ENCODE measurements around the gene ZNF132.

The ZNF132 gene

GRCh38 chr19:58395220-58395978 lies 44.6 kb downstream of the ZNF132 start, which contains the start of gene RNF225:
TSS of gene RNF225 (plus strand) at chr19:58395656. CDS start at chr19:58396090, 434 bp downstream.
- TF ChIP-seq, protein P1, sequence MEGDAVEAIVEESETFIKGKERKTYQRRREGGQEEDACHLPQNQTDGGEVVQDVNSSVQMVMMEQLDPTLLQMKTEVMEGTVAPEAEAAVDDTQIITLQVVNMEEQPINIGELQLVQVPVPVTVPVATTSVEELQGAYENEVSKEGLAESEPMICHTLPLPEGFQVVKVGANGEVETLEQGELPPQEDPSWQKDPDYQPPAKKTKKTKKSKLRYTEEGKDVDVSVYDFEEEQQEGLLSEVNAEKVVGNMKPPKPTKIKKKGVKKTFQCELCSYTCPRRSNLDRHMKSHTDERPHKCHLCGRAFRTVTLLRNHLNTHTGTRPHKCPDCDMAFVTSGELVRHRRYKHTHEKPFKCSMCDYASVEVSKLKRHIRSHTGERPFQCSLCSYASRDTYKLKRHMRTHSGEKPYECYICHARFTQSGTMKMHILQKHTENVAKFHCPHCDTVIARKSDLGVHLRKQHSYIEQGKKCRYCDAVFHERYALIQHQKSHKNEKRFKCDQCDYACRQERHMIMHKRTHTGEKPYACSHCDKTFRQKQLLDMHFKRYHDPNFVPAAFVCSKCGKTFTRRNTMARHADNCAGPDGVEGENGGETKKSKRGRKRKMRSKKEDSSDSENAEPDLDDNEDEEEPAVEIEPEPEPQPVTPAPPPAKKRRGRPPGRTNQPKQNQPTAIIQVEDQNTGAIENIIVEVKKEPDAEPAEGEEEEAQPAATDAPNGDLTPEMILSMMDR (IDR thresholded peaks at IDR 0.05; ENCODE audit: borderline replicate concordance, control extremely low read depth, extremely low read depth, insufficient read depth, missing control alignments) = no peak
- in situ Hi-C loops (cut with MboI; ENCODE audit: low sequenced_read_pairs, unreplicated experiment) = no loop called here
- no peak for DNase-seq (ENCODE audit: low spot score)

- DNase-seq (ENCODE audit: low spot score) = no peak
- TF ChIP-seq, protein P1 (IDR thresholded peaks at IDR 0.05; ENCODE audit: borderline replicate concordance, control extremely low read depth, extremely low read depth, insufficient read depth, missing control alignments) = no peak
- in situ Hi-C loops (cut with MboI; ENCODE audit: low sequenced_read_pairs, unreplicated experiment) = no loop called here
Observed at GRCh38 chr19:58394821-58395219, 45.1 kb downstream of the ZNF132 start.

GRCh38 chr19:58393725-58394033 lies 46.3 kb downstream of the ZNF132 start:
- in situ Hi-C loops (cut with MboI; ENCODE audit: low sequenced_read_pairs, unreplicated experiment) = no loop called here
- DNase-seq (ENCODE audit: low spot score) = no peak
- TF ChIP-seq, protein P1 (IDR thresholded peaks at IDR 0.05; ENCODE audit: borderline replicate concordance, control extremely low read depth, extremely low read depth, insufficient read depth, missing control alignments) = no peak

GRCh38 chr19:58392945-58393724 lies 46.8 kb downstream of the ZNF132 start:
- TF ChIP-seq, protein P1 (IDR thresholded peaks at IDR 0.05; ENCODE audit: borderline replicate concordance, control extremely low read depth, extremely low read depth, insufficient read depth, missing control alignments) = no peak
- in situ Hi-C loops (cut with MboI; ENCODE audit: low sequenced_read_pairs, unreplicated experiment) = no loop called here
- DNase-seq (ENCODE audit: low spot score) = no peak

GRCh38 chr19:58388175-58388526 lies 51.8 kb downstream of the ZNF132 start:
- DNase-seq (ENCODE audit: low spot score) = no peak
- in situ Hi-C loops (cut with MboI; ENCODE audit: low sequenced_read_pairs, unreplicated experiment) = no loop called here

GRCh38 chr19:58387338-58388174 lies 52.4 kb downstream of the ZNF132 start:
- no peak for DNase-seq (ENCODE audit: low spot score)
- TF ChIP-seq, protein P1 (IDR thresholded peaks at IDR 0.05; ENCODE audit: borderline replicate concordance, control extremely low read depth, extremely low read depth, insufficient read depth, missing control alignments) = no peak
- in situ Hi-C loops (cut with MboI; ENCODE audit: low sequenced_read_pairs, unreplicated experiment) = no loop called here

More at GRCh38 chr19:58388175-58388526, 51.8 kb downstream of the ZNF132 start:
- TF ChIP-seq, protein P1 (IDR thresholded peaks at IDR 0.05; ENCODE audit: borderline replicate concordance, control extremely low read depth, extremely low read depth, insufficient read depth, missing control alignments) = no peak
